ENCODE data around the gene CELF2.

Gene CELF2

DNA sequence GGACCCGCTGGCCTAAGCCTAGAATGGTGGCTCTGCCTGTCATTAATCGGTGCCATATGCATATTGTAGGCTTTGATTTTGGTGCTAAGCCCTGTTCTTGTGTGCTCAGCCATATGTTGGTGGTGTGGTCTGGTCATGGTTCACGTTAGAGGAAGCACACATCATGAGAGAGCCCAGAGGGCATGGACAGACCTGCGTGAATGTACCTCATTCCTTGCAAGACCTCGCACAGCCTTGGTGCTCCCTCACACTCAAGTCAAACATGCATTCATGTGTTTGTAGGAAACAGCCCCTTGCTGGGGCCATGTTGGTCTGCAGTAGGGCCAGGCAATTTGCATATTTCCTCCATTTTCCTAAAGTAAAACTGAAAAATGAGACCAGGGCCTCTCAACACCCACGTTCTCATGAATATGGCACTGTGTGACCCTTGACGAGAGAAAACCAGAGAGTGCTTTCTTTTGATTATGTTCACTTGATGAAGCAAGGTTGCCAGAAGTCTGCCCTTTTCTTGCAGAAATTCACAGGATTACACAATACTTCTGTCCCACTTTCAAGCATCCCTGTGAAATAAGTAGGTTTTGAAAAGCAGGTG, 268.7 kb downstream of the CELF2 start:
- TF ChIP-seq, protein P1, sequence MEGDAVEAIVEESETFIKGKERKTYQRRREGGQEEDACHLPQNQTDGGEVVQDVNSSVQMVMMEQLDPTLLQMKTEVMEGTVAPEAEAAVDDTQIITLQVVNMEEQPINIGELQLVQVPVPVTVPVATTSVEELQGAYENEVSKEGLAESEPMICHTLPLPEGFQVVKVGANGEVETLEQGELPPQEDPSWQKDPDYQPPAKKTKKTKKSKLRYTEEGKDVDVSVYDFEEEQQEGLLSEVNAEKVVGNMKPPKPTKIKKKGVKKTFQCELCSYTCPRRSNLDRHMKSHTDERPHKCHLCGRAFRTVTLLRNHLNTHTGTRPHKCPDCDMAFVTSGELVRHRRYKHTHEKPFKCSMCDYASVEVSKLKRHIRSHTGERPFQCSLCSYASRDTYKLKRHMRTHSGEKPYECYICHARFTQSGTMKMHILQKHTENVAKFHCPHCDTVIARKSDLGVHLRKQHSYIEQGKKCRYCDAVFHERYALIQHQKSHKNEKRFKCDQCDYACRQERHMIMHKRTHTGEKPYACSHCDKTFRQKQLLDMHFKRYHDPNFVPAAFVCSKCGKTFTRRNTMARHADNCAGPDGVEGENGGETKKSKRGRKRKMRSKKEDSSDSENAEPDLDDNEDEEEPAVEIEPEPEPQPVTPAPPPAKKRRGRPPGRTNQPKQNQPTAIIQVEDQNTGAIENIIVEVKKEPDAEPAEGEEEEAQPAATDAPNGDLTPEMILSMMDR (conservative IDR thresholded peaks at IDR 0.05; ENCODE audit: control insufficient read depth, insufficient read depth, low read depth, low read length), result no peak
- no peak overlapping the region for H3K4me3 ChIP-seq (ENCODE audit: control insufficient read depth, low read depth, low read length)

DNA sequence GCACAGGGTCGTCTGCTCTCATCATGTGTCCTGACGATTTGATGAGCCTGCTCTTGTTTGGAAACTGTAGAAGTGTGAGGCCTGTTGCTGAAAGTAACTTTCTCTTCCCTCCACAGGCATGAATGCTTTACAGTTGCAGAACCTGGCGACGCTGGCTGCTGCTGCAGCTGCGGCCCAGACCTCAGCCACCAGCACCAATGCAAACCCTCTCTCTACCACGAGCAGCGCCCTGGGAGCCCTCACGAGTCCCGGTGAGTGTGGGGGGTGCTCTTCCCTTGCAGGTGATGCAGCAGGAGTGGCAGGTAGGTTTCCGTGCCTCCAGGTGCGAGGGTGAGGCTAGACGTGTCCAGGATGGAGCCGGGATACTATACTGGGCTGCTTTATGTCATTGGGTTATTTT, 270.6 kb downstream of the CELF2 start:
- TF ChIP-seq, protein P1 (conservative IDR thresholded peaks at IDR 0.05; ENCODE audit: control insufficient read depth, insufficient read depth, low read depth, low read length), result no peak
- H3K4me3 ChIP-seq (ENCODE audit: control insufficient read depth, low read depth, low read length), result no peak overlapping the region
- DNase-seq (ENCODE audit: low read depth), result no peak

More for the DNA sequence above, 268.7 kb downstream of the CELF2 start:
- DNase-seq (ENCODE audit: low read depth), result no peak

DNA sequence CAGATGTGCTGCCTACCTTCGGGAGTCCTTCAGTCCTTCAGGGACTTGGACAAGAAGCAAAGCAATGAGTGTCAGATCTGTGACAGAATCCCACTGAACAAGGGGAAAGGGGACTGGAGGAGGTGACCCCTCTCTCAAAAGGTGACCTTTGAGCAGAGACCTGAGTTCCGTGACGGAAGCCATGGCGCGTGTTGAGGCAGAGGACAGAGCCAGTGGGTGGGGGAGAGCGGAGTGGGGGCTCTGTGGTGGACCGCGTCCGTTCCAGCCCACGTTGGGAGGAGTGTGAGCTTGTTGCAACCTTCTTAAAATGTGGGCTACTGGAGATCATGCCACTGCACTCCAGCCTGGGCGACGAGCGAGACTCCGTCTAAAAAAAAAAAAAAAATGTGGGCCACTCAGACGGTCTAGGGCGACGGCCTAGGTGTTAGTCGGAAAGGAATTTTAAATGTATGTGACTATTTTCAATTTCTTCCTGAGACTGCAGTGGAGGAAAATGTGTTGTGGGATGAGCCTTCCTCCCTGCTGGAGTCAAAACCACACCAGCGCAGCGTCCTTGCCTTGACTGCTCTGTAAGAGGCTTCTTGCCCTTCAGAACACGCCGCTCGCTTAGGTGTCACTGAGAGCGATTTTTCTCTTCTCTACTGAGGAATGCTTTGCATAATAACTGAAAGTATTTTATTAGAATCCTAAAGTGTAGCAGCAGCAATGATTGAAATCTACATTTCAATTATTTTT, 272.7 kb downstream of the CELF2 start:
- TF ChIP-seq, protein P1 (conservative IDR thresholded peaks at IDR 0.05; ENCODE audit: control insufficient read depth, insufficient read depth, low read depth, low read length), result no peak
- no peak overlapping the region for H3K4me3 ChIP-seq (ENCODE audit: control insufficient read depth, low read depth, low read length)
- no peak for DNase-seq (ENCODE audit: low read depth)

DNA sequence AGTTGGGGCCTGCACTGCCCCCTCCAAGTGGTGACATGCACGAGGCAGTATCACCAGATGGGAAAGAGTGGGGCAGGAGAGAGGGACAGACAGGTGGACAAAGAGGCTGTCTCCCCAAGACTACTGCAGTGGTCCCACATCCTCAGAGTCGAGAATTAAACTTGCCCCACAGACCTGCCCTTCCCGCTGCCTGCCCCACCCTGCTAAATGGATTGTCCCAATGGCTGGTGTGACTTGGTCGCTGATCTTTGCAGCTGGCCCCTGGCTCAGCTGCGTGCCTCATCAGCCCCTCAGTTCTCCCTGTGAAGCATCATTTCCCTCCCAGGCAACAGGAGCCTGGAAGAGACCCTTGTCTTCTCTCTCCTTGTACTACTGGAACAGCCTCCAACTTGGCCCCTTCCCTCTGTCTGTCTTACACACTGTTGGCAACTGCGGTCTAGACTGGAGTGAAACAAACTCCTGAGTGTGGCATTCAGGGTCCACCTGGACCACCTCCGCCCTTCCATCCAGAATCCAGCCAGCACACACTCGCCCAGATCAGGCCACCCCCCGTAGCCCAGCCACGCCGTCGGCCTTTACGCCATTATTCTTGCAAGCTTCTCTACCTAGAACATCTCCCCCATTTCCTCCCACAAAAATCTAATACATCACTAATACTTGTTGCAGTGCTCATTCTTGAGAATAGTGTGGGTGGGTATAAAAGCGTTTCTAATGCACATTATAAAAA, 275.1 kb downstream of the CELF2 start:
- TF ChIP-seq, protein P1 (conservative IDR thresholded peaks at IDR 0.05; ENCODE audit: control insufficient read depth, insufficient read depth, low read depth, low read length), result no peak

DNA sequence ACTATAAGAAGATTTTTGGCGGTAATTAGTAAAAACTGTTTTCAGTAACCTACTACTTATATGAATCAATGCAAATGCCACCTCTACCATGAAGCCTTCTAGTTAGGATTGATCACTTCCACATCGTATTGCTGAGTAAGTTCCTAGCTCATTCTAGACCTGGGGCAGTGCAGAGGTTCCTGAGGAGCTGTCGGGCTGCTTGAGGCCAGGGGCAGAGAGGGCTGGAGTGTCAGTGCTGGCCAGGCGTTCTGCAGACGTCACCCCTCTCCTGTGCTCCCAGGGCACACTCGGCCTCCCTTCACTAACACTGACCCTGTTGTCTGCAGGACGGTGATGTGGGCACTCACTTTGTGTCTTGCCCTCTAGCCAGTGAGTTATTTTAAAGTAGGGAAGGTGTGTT, 275.7 kb downstream of the CELF2 start:
- TF ChIP-seq, protein P1 (conservative IDR thresholded peaks at IDR 0.05; ENCODE audit: control insufficient read depth, insufficient read depth, low read depth, low read length), result no peak
- H3K4me3 ChIP-seq (ENCODE audit: control insufficient read depth, low read depth, low read length), result no peak overlapping the region
- DNase-seq (ENCODE audit: low read depth), result no peak

More for the DNA sequence above, 275.1 kb downstream of the CELF2 start:
- DNase-seq (ENCODE audit: low read depth), result no peak
- H3K4me3 ChIP-seq (ENCODE audit: control insufficient read depth, low read depth, low read length), result no peak overlapping the region

DNA sequence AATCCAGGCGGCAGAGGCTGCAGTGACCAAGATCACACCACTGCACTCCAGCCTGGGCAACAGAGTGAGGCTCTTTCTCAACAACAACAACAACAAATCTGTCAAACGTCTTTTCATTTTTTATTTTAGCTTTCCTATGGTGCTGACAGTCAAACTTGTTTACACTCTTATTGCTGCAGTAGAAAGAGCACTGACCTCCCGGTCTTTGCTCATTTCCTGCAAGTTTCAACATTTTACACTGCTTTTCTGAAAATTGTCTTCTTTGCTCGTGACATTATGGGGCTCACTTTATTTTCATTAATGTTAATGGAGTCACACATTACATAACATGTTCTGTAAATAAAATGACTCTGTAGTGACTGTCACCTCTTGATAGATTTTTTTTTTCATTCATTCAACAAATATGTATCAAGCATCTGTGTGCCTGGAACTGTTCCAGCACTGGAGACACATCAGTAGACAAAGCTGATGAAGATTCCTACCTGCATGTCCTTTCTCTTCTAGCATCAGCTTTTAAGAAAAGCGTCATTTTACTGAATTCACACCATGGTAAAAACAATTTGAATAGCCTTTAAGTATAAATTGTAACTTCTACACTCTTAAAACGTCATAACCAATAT, 277.3 kb downstream of the CELF2 start:
- no peak for DNase-seq (ENCODE audit: low read depth)
- TF ChIP-seq, protein P1 (conservative IDR thresholded peaks at IDR 0.05; ENCODE audit: control insufficient read depth, insufficient read depth, low read depth, low read length), result no peak
- no peak overlapping the region for H3K4me3 ChIP-seq (ENCODE audit: control insufficient read depth, low read depth, low read length)

All from fibroblast of mammary gland (primary cell).